Posterior cingulate gyrus (tissue), 11 donors: ENCODE results near the gene GATAD2B.
"Not testable (repeated sequence)": the region's sequence is repeated elsewhere in the genome, so short reads cannot be mapped to it uniquely, and the experiment has no call there.

ENCODE experiments used
- DNase-seq, 10 donors: peaks; one replicate each; pipeline versions ENCODE4 v3.0.0 to v3.0.0-alpha.2; 2020 to 2021; ENCODE audit warnings: mixed read lengths in 3 of 10
- intact Hi-C: fragments of 100-400 bp; cut with DNase I; formaldehyde crosslinking; loops from one replicate; pipeline ENCODE4 v1.15.1; 2023

GATAD2B gene

DNA sequence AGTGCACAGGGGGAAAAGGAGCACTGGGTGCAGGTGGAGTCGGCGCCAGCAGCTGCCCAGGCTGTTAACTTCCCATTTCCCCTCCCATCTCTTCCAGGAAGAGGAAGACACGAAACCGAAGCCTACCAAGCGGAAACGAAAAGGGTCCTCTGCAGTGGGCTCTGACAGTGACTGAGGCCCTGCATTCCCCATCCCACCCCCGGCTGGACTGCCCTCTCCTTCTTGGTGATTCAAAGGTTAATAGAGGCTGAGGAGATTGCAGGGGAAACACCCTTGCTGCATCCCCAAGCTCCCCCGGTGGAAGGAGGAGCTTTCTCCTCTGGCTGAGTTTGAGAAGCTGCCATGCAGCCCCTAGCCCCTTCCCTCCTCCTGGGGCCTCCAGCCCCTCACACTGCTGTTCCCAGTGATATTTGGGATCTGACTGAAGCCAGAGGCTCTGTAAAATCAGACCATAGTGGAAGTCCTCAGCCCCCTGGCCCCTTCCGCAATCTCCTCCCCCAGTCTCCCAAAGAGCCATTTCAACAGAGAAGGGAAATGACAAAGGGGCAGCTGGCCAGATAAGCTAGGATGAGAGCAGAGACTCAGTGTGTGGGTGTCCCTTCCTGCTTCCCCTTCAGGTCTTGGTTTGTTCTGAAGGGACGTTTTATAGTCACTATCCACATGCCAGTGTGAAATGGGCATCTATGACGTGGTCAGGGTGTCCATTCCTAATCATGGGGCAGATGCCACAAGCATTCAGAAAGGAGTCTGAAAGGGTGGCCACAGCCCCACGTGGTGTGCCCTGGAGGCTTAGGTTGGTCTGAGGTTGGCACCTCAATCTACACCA is 149.5 kb downstream of the GATAD2B start:
- peak in 1 of 10 donors; percentile 49 for DNase-seq
- intact Hi-C loops: loop anchor here (10.0 kb wide), 1 partner anchor 99 kb away; the partner anchor contains the start of genes ILF2 and NPR1

GRCh38 chr1:153771841-153772593 is 150.8 kb downstream of the GATAD2B start:
- intact Hi-C loops: loop anchor here (10.0 kb wide), 1 partner anchor 97 kb away; the partner anchor contains the start of genes ILF2 and NPR1
- peak in 1 of 10 donors; percentile 82 for DNase-seq

- no peak for DNase-seq
- intact Hi-C loops: loop anchor here (10.0 kb wide), 1 partner anchor 96 kb away; the partner anchor contains the start of genes ILF2 and NPR1
These were observed 151.5 kb downstream of the GATAD2B start for GRCh38 chr1:153771261-153771660.

- intact Hi-C loops: loop anchor here (10.0 kb wide), 1 partner anchor 96 kb away; the partner anchor contains the start of genes ILF2 and NPR1
- peak in 1 of 10 donors; percentile 53 for DNase-seq
These were observed 152.0 kb downstream of the GATAD2B start for GRCh38 chr1:153770797-153771196.

DNA sequence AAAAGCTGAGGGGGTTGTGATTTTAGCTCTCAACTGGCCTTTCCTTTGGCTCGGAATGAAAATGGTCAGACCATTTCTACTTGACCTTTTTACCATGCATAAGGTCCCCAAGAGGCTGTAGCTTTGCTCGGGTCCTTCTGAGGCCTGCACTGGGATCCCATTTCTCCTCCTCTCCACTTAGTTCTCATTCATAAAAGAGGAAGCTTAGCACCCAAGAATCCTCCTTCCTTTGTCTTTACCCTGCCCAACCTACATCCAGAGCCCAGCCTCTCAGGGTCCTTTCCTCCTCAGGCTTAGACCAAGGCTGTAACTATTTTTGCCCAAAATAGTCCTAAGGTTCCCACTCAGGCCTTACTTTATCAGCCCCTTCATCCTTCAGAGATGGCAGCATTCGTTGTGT is 153.6 kb downstream of the GATAD2B start:
- no peak for DNase-seq
- intact Hi-C loops: no loop called here

DNA sequence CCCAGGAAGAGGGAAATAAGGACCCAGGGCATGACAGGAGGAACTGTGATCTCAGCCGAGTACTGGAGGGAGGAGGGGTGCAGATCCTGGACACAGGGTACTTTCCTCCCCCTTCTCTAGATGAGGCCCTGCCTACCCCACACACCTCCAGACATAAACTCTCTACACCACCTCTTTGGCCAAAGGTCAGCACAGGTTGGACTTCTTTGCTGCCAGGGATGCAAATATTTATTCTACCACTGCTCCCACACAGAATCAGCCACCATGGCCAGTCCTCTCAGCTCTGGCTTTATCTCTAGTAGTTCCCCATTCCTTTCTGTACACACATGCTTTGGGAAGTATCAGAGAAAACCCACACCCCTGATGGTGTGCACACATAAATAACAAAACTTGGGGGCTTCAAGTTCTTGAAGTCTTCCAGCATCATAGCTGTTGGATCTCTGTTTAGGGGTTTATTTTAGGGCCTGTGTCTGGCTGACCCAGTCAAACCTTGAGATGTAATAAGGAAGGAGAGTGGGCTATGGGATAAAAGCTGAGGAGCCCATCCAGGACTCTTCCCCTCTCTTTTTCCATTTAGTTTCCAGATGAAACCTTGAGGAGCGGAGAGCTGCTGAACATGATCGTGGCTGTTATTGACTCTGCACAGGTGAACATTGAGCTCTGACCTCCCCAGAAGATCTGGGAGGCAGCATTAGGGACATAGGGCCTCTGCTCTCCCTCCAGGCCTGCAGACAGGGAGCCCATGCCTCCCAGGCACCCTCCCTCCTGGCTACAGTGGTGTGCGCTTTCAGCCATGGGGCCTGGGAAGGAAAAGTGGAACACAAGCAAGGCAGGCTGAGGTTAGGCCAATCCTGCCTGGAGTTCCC is 154.2 kb downstream of the GATAD2B start:
- intact Hi-C loops: no loop called here
- DNase-seq: peak in 1 of 10 donors; percentile 53

- DNase-seq: no peak
- intact Hi-C loops: no loop called here
These were observed 155.3 kb downstream of the GATAD2B start for GRCh38 chr1:153767519-153767918.

- DNase-seq, intact Hi-C loops: not testable (repeated sequence)
These were observed 156.1 kb downstream of the GATAD2B start for GRCh38 chr1:153766663-153767062.

DNA sequence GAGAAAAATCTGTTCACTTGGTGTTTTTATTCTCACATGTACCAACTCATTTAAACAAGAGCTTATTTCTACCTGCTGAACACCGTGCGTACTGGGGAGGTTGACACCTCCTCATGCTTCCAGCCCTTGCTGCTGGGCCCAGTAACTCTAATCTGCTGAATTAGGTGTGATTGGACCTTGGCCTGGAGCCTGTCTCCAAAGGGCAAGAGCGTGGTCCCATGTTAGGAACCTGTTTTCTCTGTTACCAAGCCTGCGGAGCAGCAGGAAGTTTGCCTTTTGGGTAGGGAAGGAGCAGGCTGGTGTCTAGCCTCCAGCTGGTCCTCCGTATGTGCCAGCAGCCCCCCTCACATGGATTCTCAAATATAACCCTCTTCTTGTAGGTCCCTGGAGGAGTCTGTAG is 158.5 kb downstream of the GATAD2B start:
- no peak for DNase-seq
- intact Hi-C loops: no loop called here

GRCh38 chr1:153763365-153764225 is 159.2 kb downstream of the GATAD2B start:
- intact Hi-C loops: no loop called here
- DNase-seq: peak in 2 of 10 donors; percentile 52 to 54

DNA sequence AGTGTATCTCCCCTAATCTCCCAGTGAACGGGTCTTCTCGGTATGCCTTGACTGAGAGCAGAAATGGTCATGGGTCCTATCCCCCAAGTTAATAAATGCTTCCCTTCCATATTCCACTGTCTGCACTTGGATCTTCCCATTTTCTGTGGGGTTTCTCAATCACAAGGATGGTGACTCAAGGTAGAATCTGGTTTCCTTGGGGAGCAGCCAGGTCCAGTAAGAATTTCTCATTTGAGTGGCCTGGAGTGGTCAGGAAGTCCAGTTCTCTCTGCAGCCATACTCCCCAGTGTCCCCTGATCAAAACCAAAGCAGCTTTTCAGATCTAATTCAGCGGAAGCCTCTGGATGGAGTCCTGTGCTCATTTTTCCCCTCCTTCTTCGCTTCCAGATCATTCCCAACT is 162.3 kb downstream of the GATAD2B start:
- intact Hi-C loops: no loop called here
- no peak for DNase-seq
